ENCODE results near the gene RIPOR3.
"Not testable (repeated sequence)": the region's sequence is repeated elsewhere in the genome, so short reads cannot be mapped to it uniquely, and the experiment has no call there.

The RIPOR3 gene

DNA sequence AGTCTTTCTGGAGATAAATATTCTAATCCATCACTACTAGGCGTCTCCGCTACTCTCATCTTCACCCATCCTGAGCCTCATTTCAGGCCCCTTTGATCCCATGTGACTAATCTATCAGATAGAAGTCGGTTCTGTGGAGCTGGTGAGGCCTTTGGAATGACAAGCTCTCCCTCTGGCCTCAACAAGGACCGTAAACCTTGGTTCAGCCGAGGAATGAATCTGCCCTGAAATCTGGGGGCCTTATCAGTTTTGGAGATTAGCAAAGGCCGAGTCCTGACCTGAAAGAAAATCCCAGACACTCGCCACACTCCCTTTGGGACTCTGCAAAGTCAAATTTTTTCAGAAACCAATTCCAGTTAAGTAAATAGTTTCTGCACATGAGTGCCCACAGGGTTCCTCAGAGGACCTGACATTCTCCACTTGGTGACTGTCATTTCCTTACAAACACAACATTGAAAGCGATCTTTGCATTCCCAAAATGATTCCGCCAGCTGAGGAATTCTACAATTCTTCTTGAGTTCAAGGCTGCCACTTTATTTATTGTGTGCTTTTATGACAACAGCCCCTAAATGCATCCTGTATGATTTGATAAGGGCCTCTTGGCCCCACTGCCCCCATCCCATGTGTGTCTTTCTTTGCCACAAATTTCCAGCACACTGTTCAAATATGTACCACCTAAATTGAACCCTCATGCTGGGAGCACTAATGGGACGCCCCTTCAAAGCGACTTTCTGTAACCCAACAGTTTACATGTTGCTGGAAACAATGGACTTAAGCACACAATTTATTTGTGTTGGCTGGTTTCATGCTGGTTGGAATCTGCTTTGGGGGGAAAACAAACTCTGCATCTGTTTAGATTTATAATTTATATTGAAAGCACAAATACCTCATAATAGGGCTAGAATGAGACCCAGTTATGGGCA, 10.0 kb upstream of the RIPOR3 start:
- DNase-seq: no peak

DNA sequence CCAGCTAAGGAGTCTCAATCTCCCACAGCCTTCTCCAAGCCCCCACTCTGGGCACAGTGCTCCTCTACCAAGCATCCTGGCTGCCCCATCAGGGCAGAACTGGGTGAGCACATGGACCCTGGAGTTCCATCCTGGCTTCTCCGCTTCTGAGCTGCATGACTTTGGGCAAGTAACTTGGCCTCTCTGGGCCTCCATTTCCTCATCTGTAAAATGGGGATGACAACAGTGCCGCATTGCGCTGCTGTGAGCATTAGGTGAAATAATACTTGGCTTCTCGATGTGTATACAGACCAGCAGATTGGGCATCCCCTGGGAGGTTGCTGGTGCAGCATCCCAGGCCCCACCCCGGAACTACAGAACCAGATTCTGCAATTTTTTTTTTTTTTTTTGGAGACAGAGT, 8.3 kb upstream of the RIPOR3 start:
- DNase-seq: no peak

DNA sequence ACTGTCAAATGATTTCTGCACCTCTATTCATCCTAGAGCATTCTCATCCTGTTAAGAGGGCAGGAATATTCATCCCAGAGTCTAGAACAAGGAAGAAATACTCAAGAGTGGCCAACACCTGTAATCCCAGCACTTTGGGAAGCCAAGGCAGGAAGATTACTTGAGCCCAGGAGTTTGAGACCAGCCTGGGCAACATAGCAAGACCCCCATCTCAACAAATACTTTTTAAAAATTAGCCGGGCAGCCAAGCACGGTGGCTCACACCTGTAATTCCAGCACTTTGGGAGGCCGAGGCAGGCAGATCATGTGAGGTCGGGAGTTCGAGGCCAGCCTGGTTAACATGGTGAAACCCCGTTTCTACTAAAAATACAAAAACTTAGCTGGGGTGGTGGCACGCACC, 6.9 kb upstream of the RIPOR3 start:
- DNase-seq: not testable (repeated sequence)

DNA sequence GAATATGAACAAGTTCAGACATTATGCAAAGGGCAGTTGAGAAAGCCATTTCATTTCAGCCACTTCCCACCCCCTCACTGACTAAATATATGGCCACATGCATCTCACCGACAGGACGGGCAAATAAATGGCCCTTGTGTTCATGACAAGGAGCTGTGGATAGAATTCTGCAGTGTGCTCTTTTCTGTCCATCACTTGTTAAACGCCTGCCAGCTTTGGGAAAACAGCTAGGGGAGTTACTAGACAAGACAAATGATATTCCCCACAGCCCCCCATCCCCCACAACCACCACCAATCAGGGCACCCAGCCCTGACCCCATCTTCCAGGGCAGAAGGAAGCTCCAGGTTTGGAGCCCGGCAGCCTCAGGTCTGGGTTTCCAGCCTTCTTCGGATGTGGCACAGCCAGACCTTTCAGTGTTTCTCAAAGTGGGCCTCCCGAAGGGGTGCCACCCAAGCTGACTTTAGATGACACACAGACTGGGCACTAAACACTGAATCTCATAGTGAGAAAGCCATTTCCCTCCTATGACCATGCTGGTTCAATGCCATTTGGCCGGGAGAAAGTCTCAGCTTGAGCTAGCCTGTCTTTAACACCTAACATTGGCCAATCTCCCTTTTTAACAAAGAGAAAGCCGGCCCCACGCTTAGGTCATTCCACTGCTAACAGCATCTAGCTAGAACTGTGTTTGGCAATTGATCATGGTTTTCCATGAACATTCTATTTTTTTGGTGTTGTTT, 4.0 kb upstream of the RIPOR3 start:
- DNase-seq: no peak

GRCh38 chr20:50694379-50695134, 3.2 kb upstream of the RIPOR3 start:
- DNase-seq: no peak

DNA sequence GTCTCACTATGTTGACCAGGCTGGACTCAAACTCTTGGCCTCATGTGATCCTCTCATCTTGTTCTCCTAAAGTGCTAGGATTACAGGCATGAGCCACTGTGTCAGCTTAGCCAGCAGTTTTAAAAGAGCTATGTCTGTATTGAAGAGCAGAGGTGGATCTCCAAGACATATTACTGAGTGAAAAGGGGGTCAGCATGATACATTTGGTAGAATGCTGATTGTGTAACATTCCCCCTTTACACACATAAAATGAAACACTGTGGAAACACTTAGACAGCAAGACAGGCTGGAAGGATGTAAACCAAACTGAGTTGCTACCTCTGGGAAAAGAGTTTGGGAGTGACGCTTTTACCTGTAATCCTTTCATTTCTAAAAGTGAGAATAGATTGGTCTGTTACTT, 1.7 kb upstream of the RIPOR3 start:
- no peak for DNase-seq

DNA sequence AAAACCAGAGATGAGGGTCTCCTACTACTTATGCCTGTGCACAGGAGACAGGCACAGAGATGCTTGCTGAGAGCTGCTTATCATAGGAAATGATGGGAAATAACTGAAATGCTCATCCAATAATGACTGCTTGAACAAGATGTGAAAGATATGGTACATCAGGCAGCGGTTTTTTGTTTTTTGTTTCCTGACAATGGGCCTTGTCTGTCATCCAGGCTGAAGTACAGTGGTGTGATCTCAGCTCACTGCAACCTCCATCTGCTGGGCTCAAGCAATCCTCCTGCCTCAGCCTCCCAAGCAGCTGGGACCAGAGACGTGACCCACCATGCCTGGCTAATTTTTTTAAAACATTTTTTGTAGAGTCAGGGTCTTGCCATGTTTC, 1.2 kb upstream of the RIPOR3 start:
- DNase-seq: no peak

DNA sequence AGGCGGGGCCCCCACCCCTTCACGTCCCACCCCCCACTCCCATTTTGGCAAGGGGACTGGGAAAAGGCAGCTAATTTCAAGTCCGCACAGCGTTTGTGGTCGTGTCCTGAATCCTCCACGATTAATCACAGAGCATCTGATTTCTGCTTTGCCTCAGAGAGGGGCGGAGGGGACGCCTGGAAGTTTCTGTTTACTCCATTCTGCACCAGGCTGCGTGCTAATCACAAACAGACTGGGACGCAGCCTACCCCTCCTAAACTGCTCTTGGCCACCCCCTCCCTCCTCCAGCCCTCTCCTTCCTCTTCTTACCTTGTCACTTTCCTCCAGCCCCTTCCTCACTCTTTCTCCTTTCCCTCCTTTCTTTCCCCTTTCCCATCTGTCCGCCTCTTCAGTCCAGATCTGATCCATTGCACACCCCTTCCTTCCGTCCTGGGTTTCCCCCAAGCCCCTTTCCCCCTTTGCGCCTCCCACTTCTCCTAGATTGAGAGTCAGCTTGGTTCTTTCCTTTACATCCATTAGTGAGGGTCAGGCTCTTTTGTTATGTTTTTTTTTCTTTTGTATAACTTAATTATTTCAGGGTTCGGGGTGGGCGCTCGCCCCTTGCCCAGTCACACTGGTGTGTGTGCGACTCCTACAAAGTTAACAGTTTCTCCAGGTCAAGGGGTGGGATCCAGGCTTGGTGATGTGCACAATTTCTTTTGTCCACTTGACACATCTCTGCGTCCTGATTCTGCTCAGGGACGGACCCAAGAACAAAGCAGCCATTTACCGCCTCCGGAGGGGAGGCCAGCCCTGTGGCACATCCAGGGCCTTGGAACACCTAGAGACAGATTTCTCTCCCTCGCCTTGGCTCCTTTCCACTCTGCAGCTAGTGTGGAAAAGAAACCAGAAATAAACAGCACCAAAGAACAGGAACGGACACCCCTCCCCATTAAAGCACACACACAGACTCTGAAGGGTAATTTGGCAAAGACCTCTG, 520 bp upstream of the RIPOR3 start:
- DNase-seq: no peak

DNA sequence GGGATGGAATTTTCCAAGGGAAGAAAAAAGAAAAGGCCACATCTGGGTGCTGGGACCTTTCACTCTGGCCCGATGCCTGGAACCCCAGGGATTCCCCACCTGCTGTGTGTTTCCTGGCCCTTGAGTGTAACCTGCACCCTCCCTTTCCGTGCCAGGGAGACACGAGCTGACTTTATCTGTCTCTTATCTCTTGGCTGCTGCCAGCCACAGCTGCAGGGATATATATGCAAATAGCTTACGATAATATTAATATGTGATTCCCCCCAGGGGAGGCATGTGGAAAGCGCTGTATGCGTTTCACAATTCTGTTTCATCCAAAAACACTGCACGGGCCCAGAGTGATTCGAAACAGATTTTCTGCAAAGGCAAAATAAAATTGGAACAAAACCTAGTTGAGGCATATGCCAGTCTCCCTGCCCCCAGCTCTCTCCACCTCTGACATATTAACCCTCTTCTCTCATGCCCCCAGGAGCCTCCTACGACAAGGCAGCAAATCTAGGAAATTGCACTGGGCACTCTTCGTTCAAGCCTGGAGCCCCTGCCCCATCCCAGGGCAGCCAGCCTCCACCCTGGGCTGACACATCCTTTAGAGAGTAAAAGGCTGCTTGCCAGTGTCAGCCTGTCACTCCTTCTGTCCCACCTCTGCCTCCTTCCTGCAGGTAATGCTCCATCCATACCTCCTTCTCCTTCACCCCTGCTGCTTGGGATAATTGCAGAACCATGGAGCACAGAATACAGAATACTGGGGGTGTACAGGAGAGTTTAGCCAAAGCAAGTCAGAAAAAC, 1.3 kb downstream of the RIPOR3 start:
- no peak for DNase-seq

- DNase-seq: no peak
These were observed 2.9 kb downstream of the RIPOR3 start for GRCh38 chr20:50688256-50688975.

GRCh38 chr20:50686821-50687220, 4.5 kb downstream of the RIPOR3 start:
- no peak for DNase-seq

DNA sequence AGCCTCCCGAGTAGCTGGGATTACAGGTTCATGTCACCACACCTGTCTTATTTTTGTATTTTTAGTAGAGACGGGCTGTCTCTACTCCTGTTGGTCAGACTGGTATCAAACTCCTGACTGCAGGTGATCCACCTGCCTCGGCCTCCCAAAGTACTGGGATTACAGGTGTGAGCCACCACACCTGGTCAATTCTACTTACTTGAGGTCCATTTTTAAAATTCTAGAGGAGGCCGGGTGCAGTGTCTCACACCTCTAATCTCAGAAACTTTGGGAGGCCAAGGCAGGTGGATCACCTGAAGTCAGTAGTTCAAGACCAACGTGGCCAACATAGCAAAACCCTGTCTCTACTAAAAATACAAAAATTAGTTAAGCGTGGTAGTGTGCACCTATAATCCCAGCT, 7.8 kb downstream of the RIPOR3 start:
- DNase-seq: no peak

DNA sequence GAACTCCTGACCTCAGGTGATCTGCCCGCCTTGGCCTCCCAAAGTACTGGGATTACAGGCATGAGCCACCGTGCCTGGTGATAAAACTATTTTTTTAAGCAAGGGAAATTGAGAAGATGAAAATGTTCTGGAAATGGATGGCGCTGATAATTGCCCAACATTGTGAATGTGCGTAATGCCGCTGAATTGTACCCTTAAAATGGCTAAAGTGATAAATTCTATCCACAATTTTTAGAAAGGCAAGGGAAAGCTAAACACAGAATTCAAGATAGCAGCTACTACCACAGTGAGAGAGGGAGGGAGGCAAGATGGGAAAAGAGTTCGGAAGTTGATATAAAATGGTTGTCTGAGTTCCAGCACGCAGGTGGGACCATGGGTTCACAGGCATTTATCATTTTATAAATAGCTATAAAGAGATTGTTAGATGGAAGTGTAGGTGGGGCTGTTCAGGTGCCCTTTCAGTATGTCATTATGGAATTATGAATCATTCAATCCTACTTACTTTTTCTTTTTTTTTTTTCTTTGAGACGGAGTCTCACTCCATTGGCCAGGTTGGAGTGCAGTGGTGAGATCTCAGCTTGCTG, 8.3 kb downstream of the RIPOR3 start:
- DNase-seq: no peak

- no peak for DNase-seq
These were observed 9.3 kb downstream of the RIPOR3 start for GRCh38 chr20:50682065-50682464.

GRCh38 chr20:50681359-50682064, 9.8 kb downstream of the RIPOR3 start:
- no peak for DNase-seq

- no peak for DNase-seq
These were observed 11.0 kb downstream of the RIPOR3 start for GRCh38 chr20:50680105-50680960.

GRCh38 chr20:50679753-50680104, 11.6 kb downstream of the RIPOR3 start:
- no peak for DNase-seq

- no peak for DNase-seq
These were observed 13.0 kb downstream of the RIPOR3 start for GRCh38 chr20:50678169-50678898.

Measured in CD4-positive, alpha-beta T cell treated with Interferon alpha-2 for 1 hour (primary cell).